ENCODE data around the gene SLC16A13. TPM values are rescaled to one million over a fixed set of nuclear protein-coding genes. Genes with fewer than 3 reads are reported as not detected.

SLC16A13 gene
- total and polyA plus RNA-seq, 10 of the 15 experiments (the other 5 are each of a cell fraction or from before 2014, with no cell fraction given), result 0.34 to 12.1 (median 3.3) TPM

DNA sequence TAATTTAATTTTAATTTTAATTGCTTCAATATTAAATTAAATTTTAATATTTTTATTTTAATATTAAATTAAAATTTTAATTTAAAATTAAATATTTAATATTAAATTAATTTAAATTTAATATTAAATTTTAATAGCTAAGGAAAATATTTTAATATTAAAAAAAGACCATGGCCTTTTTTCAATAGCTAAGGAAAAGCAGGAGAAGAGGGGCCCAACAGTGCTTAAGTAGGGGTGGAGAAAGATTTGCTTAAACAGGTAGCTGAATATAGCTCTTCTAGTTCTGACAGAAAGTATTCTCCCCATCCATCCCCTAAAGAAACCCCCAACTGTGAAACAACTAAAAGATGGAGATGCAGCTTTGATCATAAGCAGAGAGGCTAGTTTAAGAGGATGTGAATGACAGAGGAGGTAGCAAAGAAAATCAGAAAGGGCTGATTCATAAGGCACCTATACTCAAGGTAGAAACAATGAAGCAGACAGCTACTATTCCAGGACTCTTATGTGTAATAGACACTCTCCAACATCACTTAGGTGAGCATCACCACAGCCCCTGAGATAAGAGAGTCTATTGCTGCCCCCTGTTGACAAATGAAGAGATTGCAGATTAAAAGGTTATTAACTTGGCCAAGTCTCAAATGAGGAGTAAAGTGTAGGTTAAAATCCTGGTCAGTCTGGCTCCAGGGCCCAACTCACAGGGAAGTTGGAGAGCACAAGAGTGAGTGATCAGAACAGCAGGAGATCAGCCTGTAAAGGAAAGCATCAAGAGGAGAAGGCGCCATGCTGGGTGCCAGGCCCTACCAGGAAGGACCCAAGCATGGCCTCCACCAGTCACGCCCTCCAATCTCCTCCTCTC lies 31.2 kb upstream of the SLC16A13 start (continued):
- TF ChIP-seq, protein P1, sequence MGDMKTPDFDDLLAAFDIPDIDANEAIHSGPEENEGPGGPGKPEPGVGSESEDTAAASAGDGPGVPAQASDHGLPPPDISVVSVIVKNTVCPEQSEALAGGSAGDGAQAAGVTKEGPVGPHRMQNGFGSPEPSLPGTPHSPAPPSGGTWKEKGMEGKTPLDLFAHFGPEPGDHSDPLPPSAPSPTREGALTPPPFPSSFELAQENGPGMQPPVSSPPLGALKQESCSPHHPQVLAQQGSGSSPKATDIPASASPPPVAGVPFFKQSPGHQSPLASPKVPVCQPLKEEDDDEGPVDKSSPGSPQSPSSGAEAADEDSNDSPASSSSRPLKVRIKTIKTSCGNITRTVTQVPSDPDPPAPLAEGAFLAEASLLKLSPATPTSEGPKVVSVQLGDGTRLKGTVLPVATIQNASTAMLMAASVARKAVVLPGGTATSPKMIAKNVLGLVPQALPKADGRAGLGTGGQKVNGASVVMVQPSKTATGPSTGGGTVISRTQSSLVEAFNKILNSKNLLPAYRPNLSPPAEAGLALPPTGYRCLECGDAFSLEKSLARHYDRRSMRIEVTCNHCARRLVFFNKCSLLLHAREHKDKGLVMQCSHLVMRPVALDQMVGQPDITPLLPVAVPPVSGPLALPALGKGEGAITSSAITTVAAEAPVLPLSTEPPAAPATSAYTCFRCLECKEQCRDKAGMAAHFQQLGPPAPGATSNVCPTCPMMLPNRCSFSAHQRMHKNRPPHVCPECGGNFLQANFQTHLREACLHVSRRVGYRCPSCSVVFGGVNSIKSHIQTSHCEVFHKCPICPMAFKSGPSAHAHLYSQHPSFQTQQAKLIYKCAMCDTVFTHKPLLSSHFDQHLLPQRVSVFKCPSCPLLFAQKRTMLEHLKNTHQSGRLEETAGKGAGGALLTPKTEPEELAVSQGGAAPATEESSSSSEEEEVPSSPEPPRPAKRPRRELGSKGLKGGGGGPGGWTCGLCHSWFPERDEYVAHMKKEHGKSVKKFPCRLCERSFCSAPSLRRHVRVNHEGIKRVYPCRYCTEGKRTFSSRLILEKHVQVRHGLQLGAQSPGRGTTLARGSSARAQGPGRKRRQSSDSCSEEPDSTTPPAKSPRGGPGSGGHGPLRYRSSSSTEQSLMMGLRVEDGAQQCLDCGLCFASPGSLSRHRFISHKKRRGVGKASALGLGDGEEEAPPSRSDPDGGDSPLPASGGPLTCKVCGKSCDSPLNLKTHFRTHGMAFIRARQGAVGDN (IDR thresholded peaks at IDR 0.05), result no peak
- TF ChIP-seq BRCA1 (IDR thresholded peaks at IDR 0.05; ENCODE audit: low read depth, low read length) (no peak), WRNIP1 (IDR thresholded peaks at IDR 0.05; ENCODE audit: borderline replicate concordance, low read depth, low read length) (no peak), TARDBP (IDR thresholded peaks at IDR 0.05; ENCODE audit: borderline replicate concordance) (no peak), EP300 (IDR thresholded peaks at IDR 0.05; ENCODE audit: borderline replicate concordance in 1 of 2, control insufficient read depth in 1 of 2, low read depth in 2 of 2, low read length in 2 of 2) (no peak), NR2F1 (conservative IDR thresholded peaks at IDR 0.05) (no peak), BHLHE40 (IDR thresholded peaks at IDR 0.05; ENCODE audit: borderline replicate concordance in 1 of 2, low read depth in 2 of 2, low read length in 1 of 2) (no peak), NFYA (IDR thresholded peaks at IDR 0.05; ENCODE audit: borderline replicate concordance, low read depth, low read length) (no peak), ZBED1 (IDR thresholded peaks at IDR 0.05; ENCODE audit: borderline replicate concordance) (no peak), FOS (IDR thresholded peaks at IDR 0.05; ENCODE audit: borderline replicate concordance, extremely low read depth, insufficient read length) (no peak), SMC3 (IDR thresholded peaks at IDR 0.05; ENCODE audit: borderline replicate concordance, low read length) (peak; percentile 71; the same call in 1 of the 2 replicates), CBFB (IDR thresholded peaks at IDR 0.05; ENCODE audit: low read depth) (0 out of 2 replicates have a peak, but pooled peaks have one; percentile 37), IKZF2 (IDR thresholded peaks at IDR 0.05) (no peak), SUZ12 (IDR thresholded peaks at IDR 0.05; ENCODE audit: unreplicated experiment) (no peak), EED (IDR thresholded peaks at IDR 0.05; ENCODE audit: low read depth) (no peak), MTA2 (IDR thresholded peaks at IDR 0.05; ENCODE audit: low read depth) (no peak), NR2C1 (IDR thresholded peaks at IDR 0.05) (no peak), ZSCAN29 (IDR thresholded peaks at IDR 0.05) (no peak), RAD51 (IDR thresholded peaks at IDR 0.05) (no peak), MTA3 (IDR thresholded peaks at IDR 0.05; ENCODE audit: borderline replicate concordance, low read length) (no peak)
- TF ChIP-seq, protein P2, sequence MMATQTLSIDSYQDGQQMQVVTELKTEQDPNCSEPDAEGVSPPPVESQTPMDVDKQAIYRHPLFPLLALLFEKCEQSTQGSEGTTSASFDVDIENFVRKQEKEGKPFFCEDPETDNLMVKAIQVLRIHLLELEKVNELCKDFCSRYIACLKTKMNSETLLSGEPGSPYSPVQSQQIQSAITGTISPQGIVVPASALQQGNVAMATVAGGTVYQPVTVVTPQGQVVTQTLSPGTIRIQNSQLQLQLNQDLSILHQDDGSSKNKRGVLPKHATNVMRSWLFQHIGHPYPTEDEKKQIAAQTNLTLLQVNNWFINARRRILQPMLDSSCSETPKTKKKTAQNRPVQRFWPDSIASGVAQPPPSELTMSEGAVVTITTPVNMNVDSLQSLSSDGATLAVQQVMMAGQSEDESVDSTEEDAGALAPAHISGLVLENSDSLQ (IDR thresholded peaks at IDR 0.05), result 0 out of 2 replicates have a peak, but pooled peaks have one; percentile 15
- TF ChIP-seq, protein P3, sequence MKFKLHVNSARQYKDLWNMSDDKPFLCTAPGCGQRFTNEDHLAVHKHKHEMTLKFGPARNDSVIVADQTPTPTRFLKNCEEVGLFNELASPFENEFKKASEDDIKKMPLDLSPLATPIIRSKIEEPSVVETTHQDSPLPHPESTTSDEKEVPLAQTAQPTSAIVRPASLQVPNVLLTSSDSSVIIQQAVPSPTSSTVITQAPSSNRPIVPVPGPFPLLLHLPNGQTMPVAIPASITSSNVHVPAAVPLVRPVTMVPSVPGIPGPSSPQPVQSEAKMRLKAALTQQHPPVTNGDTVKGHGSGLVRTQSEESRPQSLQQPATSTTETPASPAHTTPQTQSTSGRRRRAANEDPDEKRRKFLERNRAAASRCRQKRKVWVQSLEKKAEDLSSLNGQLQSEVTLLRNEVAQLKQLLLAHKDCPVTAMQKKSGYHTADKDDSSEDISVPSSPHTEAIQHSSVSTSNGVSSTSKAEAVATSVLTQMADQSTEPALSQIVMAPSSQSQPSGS (IDR thresholded peaks at IDR 0.05; ENCODE audit: low read length), result no peak
- TF ChIP-seq, protein P4, sequence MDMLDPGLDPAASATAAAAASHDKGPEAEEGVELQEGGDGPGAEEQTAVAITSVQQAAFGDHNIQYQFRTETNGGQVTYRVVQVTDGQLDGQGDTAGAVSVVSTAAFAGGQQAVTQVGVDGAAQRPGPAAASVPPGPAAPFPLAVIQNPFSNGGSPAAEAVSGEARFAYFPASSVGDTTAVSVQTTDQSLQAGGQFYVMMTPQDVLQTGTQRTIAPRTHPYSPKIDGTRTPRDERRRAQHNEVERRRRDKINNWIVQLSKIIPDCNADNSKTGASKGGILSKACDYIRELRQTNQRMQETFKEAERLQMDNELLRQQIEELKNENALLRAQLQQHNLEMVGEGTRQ (IDR thresholded peaks at IDR 0.05; ENCODE audit: borderline replicate concordance, low read depth, low read length), result no peak

Measured in GM12878 (cell line).